Measurements from ENCODE around the gene SLC7A7.
"Not testable (repeated sequence)": the region's sequence is repeated elsewhere in the genome, so short reads cannot be mapped to it uniquely, and the experiment has no call there.

Gene SLC7A7

DNA sequence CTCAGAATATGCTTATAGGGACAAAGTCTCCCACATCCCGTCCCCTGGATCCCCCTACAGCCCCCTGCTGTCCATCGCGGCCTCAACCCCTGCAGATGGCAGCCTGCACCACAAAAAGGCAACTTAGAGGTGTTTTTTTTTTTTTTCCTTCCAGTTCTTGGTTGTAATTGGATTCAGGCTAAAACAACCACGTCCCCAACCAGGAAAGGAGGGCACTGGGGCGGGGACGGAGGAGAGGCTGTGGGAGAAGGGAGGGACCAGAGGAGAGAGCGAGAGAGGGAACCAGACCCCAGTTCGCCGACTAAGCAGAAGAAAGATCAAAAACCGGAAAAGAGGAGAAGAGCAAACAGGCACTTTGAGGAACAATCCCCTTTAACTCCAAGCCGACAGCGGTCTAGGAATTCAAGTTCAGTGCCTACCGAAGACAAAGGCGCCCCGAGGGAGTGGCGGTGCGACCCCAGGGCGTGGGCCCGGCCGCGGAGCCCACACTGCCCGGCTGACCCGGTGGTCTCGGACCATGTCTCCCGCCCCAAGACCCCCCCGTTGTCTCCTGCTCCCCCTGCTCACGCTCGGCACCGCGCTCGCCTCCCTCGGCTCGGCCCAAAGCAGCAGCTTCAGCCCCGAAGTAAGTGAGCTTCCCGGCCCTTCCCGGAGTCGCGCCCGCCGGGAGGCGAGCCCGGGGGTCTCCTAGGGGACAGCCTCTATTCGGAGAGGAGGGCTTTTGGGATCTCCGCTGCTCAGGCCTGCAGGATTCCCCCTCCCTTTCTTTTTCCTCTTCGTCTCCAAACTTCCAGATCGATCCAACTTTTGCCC, 21.3 kb upstream of the SLC7A7 start, which contains the start of gene MMP14:
Gene MMP14 (plus strand): TSS at position 285 of the 813 bp plus-strand sequence. CDS start 233 bp downstream, at position 518.
- DNase-seq (ENCODE audit: low spot score in 2 of 2) = no peak
- no peaks in the 10 kb centered on the region for H3K9me3 Mint-ChIP-seq
- H3K4me3 Mint-ChIP-seq = peak within 1 kb of the TSS; percentile 44
- peaks cover 11% of the 10 kb centered on the region for H3K4me1 Mint-ChIP-seq
- H3K36me3 Mint-ChIP-seq = peaks cover 43% of the 10 kb centered on the region
- ATAC-seq = no peak
- no peak within 1 kb of the TSS for H3K27ac Mint-ChIP-seq

DNA sequence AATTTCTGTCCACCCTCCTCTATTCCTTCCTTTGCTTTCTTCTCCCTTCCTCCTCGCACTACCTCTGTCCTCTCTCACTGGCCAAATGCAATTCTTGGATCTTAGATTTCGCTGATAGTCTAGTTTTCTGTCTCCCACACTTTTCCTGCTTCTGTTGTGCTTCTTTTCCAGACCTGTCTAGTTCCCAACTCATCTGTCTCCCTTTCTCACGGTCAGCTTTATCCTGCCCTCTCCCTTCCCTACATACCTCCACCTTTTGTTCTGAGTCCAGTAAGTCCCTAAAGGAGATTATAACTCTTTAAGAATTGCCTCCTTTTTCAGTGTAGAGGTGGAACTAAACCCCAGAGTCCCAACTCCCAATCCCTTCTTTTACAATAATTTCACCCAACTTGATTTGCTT, 20.3 kb upstream of the SLC7A7 start:
- Mint-ChIP-seq H3K27ac (no peak overlapping the region), H3K9me3 (no peaks in the 10 kb centered on the region), H3K4me1 (peaks cover 16% of the 10 kb centered on the region), H3K36me3 (peaks cover 53% of the 10 kb centered on the region), H3K4me3 (no peak overlapping the region)
- no peak for DNase-seq (ENCODE audit: low spot score in 2 of 2)
- no peak for ATAC-seq

DNA sequence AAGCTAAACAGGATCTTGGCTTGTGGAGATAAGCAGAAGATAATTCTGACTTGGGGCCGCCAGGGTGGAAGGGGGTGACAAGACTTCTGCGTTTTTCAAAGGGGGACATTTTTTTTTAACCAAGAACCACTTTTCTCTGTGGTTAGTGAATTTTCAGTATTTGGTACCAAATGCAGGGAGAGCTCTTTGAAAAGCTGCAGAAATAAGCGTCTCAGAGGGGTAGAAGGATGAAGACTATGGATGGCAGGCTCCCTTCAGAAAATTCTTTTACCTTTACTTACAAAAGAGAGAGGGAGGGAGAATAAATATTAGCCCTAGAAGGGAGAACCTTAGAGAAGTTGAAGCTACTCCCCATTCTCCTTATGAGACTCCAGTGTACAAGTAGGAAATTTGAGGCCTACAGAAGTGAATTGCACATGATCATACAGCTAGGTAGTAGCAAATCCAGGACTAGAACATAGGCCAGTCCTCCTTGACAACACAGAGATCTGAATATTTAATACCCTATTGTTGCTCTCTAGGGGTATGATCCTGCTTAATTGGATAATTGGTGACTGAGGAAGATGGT, 15.3 kb upstream of the SLC7A7 start:
- H3K36me3 Mint-ChIP-seq = peaks cover 54% of the 10 kb centered on the region
- H3K4me3 Mint-ChIP-seq = peak overlapping the region; percentile 94
- ATAC-seq (peak; percentile 2), DNase-seq (ENCODE audit: low spot score in 2 of 2) (no peak)
- H3K27ac Mint-ChIP-seq = peak overlapping the region; percentile 94
- peaks cover 18% of the 10 kb centered on the region for H3K4me1 Mint-ChIP-seq
- no peaks in the 10 kb centered on the region for H3K9me3 Mint-ChIP-seq

DNA sequence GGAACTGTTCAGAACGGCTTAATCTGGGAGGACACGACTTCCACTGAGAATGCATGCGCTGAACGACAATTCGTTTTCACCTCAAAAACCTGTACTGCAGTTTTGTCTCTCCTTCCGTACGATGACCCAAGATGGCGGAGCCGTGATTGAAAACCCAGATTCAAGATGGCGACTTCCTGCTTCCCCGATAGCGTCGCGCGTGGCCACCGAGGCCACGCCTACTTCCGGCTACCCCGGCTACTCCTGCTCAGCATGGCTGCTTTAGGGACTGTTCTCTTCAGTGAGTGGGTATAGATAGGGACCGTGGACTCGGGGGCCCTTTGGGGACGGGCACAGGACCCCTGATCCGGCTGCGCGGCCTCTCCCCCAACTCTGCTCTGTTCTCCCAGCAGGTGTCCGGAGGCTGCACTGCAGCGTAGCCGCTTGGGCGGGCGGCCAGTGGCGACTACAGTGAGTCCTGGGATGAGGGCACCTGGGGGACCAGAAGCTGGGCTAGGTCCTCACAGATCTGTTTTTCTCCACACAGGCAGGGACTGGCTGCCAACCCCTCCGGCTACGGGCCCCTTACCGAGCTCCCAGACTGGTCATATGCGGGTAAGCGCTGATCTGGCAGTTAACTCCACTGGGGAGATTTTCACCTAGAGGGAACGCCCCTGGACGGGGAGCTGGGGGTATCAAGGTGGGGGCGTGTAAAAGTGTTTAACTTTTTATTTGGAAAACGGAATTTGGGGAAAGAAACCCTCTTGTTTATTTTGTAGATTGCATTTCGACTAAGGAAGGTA, 14.6 kb upstream of the SLC7A7 start, which contains the start of gene MRPL52:
Gene MRPL52 (plus strand): TSS at position 227 of the 782 bp plus-strand sequence. CDS start 26 bp downstream, at position 253.
- H3K9me3 Mint-ChIP-seq = no peaks in the 10 kb centered on the region
- peak within 1 kb of the TSS; percentile 94 for H3K4me3 Mint-ChIP-seq
- peak; percentile 59 to 88 for DNase-seq (ENCODE audit: low spot score in 2 of 2)
- H3K36me3 Mint-ChIP-seq = peaks cover 47% of the 10 kb centered on the region
- ATAC-seq = peak; percentile 96
- H3K4me1 Mint-ChIP-seq = peaks cover 18% of the 10 kb centered on the region
- peak within 1 kb of the TSS; percentile 94 for H3K27ac Mint-ChIP-seq

DNA sequence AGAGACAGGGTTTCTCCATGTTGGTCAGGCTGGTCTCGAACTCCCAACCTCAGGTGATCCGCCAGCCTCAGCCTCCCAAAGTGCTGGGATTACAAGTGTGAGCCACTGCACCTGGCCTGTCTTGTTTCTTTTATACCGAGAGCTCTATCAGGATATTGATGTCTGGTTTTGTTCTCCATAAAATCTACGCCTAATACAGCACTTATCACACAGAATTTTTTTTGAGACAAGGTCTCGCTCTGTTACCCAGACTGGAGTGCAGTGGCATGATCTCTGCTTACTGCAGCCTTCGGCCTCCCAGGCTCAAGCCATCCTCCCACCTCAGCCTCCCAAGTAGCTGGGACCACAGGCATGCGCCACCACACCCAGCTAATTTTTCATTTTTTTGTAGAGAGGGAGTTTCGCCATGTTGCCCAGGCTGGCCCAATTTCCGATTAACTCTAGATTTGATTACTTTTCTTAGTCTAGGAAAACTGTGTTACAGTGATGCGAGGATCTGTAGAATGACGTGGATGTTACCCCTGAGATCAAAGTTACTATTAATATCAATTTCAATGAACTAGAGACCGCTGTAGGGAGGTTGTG, 13.9 kb upstream of the SLC7A7 start:
- peaks cover 18% of the 10 kb centered on the region for H3K4me1 Mint-ChIP-seq
- peak overlapping the region; percentile 94 for H3K4me3 Mint-ChIP-seq
- ATAC-seq = peak; percentile 2
- not testable (repeated sequence) for H3K9me3 Mint-ChIP-seq; DNase-seq (ENCODE audit: low spot score in 2 of 2)
- H3K27ac Mint-ChIP-seq = peak overlapping the region; percentile 94
- peaks cover 40% of the 10 kb centered on the region for H3K36me3 Mint-ChIP-seq

DNA sequence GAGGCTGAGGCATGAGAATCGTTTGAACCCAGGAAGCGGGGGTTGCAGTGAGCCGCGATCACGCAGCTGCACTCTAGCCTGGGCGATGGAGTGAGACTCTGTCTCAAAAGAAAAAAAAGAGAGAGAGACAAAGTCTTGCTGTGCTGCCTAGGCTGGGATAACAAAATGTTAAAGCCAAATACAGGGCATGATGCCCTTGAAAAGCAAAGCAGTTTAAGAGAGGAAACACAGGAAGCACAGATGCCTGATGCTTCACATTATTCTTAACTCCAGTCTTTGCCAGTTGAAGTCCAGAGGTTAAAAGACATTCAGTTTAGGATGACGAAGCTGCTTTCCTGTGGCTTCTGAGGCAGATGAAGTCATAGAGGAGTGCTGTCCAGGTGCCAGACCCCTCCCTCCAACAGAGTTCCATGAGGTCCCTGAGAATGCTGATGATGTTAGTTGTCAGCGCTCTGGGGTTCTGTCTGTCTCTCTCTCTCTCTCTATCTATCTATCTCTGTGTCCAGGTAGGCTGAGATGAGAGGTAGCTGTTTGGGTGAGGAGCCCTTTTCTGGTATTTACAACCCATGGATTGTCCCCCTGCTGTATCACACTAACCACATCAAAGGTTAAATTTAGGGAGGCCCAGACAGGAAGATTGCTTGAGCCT, 9.6 kb upstream of the SLC7A7 start:
- ATAC-seq = no peak
- Mint-ChIP-seq H3K27ac (no peak overlapping the region), H3K4me3 (no peak overlapping the region)

DNA sequence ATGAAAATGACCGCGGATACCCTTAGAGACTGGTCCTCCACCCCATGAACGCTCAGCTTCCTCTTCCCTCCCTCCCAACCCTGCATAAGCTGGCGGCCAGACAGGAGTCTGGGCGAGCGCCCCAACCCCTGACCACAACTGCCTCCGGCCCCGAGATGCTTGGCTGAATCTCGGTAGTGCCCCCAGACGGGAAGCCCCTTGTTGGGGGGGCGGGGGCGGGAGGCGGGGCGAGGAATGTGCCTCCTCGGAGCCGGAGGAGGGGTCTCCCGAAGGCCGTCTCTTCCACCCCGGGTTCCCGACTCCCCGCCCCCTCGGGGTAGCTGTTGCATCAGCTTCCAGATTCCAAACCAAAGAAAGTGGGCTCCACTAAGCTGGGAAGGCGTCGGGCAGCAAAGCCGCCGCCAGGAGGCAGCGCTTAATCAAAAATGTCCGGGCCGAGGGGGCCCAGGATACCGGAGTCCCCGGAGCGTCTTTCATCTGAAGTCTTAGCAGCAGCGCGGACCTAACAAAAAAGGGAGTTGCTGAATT, 7.4 kb upstream of the SLC7A7 start:
- peak; percentile 50 to 84 for DNase-seq (ENCODE audit: low spot score in 2 of 2)
- ATAC-seq = peak; percentile 88
- H3K27ac Mint-ChIP-seq = no peak overlapping the region
- H3K4me1 Mint-ChIP-seq = peaks cover 21% of the 10 kb centered on the region
- H3K4me3 Mint-ChIP-seq = peak overlapping the region; percentile 49
- no peaks in the 10 kb centered on the region for H3K9me3 Mint-ChIP-seq
- no peaks in the 10 kb centered on the region for H3K36me3 Mint-ChIP-seq

More for the DNA sequence above, 9.6 kb upstream of the SLC7A7 start:
- H3K4me1 Mint-ChIP-seq = peaks cover 18% of the 10 kb centered on the region
- no peak for DNase-seq (ENCODE audit: low spot score in 2 of 2)
- H3K36me3 Mint-ChIP-seq = no peaks in the 10 kb centered on the region
- no peaks in the 10 kb centered on the region for H3K9me3 Mint-ChIP-seq

DNA sequence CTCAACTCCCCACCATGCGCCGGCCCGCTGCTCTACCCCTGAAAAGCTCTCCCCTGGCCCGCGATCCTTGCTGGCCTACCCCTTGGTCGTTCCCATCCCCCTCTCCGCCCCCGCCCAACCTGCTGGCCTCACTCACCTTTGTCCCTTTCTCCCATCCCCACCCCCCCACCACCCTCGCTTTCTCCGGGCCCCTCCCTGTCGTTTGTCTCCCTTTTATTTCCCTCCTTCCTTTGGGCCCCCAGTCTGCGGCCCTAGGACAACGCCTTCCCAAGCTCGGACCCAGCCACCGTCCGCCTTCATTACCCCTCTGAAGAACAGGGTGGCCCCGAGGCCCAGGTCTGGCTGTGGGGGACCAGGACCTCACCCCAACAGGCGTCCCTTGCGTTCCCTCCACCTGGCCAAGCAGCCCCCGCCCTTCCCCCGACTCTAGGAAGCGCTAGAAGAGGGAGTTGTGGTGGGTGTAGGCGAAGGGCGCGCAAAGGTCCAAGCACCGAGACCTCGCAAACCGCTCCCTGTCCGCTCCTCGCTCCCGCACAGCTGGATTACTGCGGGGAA, 6.9 kb upstream of the SLC7A7 start:
- no peak for DNase-seq (ENCODE audit: low spot score in 2 of 2)
- no peak for ATAC-seq
- Mint-ChIP-seq H3K4me1 (peaks cover 21% of the 10 kb centered on the region), H3K4me3 (peak overlapping the region; percentile 49), H3K27ac (no peak overlapping the region), H3K36me3 (no peaks in the 10 kb centered on the region), H3K9me3 (no peaks in the 10 kb centered on the region)

DNA sequence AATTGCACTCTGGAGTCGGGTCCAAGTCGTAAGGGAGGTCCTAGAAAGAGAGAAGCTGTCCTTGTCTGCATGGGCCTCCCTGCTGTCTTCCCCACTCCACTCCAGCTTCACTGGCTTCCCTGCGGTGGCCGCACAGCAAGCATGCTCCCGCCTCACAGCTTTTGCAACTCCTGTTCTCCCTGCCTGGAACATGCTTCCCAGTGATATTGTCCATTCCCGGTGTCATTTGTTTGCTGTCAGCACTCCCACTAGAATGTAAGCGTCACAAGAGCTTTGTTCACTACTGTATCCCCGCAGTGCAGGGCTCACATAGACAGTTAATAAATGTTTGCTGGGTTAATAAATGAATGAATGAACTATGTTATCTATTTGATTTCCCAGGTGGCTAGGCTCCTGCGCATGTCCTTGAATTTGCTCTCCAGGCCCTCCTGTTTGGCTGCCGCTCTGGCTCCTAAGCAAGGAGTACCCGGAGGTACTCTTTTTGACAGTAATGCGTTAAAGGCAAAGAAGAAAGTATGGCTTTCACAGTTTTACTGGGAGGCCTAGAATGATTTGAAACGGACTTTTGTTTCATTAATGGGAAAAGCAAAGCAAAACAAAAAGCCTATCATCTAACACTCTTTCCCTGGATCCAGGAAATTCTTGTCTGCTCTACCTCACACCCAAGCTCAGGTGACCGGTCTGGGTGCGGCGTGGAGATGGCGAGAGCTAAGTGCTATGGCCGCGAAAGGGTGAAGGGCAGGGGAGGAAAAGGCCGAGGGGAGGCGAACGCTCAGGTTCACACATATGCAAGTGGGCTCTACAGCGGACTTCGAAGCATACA, 6.2 kb upstream of the SLC7A7 start:
- H3K27ac Mint-ChIP-seq = no peak overlapping the region
- peaks cover 21% of the 10 kb centered on the region for H3K4me1 Mint-ChIP-seq
- ATAC-seq = no peak
- no peaks in the 10 kb centered on the region for H3K36me3 Mint-ChIP-seq
- peak overlapping the region; percentile 22 for H3K4me3 Mint-ChIP-seq
- no peak for DNase-seq (ENCODE audit: low spot score in 2 of 2)
- H3K9me3 Mint-ChIP-seq = no peaks in the 10 kb centered on the region

DNA sequence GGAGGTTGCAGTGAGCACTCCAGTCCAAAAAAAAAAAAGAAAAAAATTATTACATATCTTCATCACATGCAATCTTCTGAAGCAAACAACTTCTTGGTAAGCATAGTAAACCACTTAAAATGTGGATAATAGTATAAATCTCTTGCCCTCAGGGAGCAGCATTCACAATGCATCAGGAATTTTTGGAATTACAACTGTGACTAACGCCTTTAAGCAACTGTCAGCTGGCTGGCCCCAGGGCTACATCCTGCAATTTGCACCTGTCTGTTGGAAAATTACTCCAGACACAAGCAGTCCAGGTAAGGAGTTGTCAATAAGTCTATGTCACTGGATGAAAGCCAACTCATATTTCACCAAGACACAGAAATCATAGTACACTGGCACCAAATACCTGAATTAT, 5.5 kb upstream of the SLC7A7 start:
- no peak overlapping the region for H3K27ac Mint-ChIP-seq
- no peaks in the 10 kb centered on the region for H3K36me3 Mint-ChIP-seq
- peaks cover 21% of the 10 kb centered on the region for H3K4me1 Mint-ChIP-seq

DNA sequence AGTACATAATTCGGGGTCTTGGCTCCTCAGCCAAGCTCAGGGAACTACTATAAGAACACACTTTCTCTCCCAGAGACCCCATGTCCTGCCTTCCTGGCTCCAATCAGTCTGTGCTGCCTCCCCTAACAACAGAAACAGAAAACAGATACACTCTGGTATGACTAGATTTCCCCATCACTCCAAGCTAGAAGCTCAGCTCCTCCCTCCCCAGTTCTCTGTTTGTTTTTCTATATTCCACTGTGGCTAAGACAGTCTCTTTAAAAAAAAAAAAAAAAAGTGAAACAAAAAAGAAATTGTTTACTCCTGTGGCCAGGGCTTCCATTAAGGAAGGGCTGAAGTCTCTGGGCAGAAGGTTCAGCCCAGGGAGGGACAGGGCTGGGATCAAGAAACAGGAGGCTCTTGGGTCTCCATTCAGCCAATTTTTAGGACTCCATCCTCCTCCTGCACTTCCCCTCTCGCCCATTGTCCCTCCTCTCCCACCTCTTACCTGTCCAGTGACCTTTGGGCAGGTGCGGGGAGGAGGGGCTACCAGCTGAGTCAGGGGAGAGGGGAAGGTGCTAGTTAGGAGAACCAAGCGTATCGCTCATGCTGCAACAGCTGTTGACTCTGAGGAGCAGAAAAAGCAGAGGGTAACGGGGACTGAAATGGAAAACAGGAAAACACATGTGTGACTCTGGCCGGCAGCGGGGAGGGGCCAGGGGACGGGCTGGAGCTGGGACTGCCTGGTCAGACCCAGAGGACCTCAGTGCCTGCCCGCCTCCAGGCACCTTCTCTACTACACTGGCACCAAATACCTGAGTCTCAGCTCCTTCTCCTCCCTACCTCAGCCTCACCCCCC, 4.1 kb upstream of the SLC7A7 start:
- H3K4me1 Mint-ChIP-seq = peaks cover 21% of the 10 kb centered on the region
- no peaks in the 10 kb centered on the region for H3K36me3 Mint-ChIP-seq
- peak; percentile 44 for ATAC-seq
- no peak overlapping the region for H3K4me3 Mint-ChIP-seq
- DNase-seq (ENCODE audit: low spot score in 2 of 2) = no peak
- H3K27ac Mint-ChIP-seq = peak overlapping the region; percentile 37
- no peaks in the 10 kb centered on the region for H3K9me3 Mint-ChIP-seq

More for the DNA sequence above, 5.5 kb upstream of the SLC7A7 start:
- ATAC-seq = no peak
- Mint-ChIP-seq H3K4me3 (no peak overlapping the region), H3K9me3 (no peaks in the 10 kb centered on the region)
- DNase-seq (ENCODE audit: low spot score in 2 of 2) = no peak

DNA sequence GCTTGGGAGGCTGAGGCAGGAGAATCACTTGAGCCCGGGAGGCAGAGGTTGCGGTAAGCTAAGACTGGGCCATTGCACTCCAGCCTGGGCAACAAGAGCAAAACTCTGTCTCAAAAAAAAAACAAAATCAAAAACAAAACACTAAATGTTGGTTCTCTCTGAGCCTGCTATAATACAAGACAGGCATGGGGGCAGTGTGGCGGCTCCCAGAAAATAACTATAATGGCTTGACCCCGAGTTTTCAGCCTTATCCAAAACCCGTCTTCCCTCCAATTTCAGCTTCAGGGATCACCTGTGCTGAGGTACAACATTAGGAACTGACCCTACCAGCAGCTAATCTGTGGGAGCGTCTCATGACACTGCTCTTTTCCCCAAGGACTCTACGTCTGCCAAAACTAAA, 862 bp downstream of the SLC7A7 start:
- no peak overlapping the region for H3K4me3 Mint-ChIP-seq
- ATAC-seq = no peak
- no peaks in the 10 kb centered on the region for H3K9me3 Mint-ChIP-seq
- H3K36me3 Mint-ChIP-seq = no peaks in the 10 kb centered on the region
- H3K27ac Mint-ChIP-seq = no peak overlapping the region
- DNase-seq (ENCODE audit: low spot score in 2 of 2) = no peak
- H3K4me1 Mint-ChIP-seq = peaks cover 6% of the 10 kb centered on the region

DNA sequence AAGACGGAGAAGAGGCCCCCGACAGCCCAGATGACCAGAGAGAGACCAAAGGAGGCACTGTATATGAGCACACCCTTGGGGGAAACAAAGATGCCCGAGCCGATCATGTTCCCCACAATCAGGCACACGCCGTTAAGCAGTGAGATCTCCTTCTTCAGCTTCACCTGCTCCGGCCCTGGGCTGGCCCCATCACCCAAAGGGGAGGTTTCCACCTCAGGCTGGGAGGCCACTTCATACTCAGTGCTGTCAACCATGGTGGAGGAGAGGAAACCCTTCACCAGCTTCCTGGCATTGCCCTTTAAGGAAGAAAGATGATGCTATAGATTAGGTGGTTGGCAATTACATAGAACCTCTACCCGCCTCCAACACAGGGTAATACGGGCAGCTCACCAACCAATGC, 2.1 kb downstream of the SLC7A7 start:
- no peak overlapping the region for H3K4me3 Mint-ChIP-seq
- H3K4me1 Mint-ChIP-seq = no peaks in the 10 kb centered on the region
- H3K27ac Mint-ChIP-seq = no peak overlapping the region
- DNase-seq (ENCODE audit: low spot score in 2 of 2) = no peak
- H3K36me3 Mint-ChIP-seq = no peaks in the 10 kb centered on the region
- no peaks in the 10 kb centered on the region for H3K9me3 Mint-ChIP-seq
- ATAC-seq = peak; percentile 37

Measured in stimulated activated effector memory CD8-positive, alpha-beta T cell treated with anti-CD3 and anti-CD28 coated beads, Interleukin-12 subunit alpha, Interleukin-12 subunit beta, amount 100 ng/mL, for 72 hours (primary cell).